Upper lobe of left lung (tissue), 4 donors: ENCODE data around the gene AQP12A.

ENCODE experiments used
- POLR2A ChIP-seq, 4 donors: fragments of 450-650 bp; IDR thresholded peaks; one replicate each; pipeline ENCODE4 v1.5.1; 2016 to 2017; ENCODE audit warnings: antibody characterized with exemption in 4 of 4, mild to moderate bottlenecking in 2 of 4
- TF ChIP-seq, protein P1 (sequence below), 6 experiments: fragments of 450-650 bp in 4 of 6; fragments of 200-600 bp in 2 of 6; sonication (generic) in 2 of 6; IDR thresholded peaks; one replicate each; pipeline ENCODE4 v1.5.1; 2016 to 2019; ENCODE audit warnings: antibody characterized with exemption in 6 of 6

DNA sequence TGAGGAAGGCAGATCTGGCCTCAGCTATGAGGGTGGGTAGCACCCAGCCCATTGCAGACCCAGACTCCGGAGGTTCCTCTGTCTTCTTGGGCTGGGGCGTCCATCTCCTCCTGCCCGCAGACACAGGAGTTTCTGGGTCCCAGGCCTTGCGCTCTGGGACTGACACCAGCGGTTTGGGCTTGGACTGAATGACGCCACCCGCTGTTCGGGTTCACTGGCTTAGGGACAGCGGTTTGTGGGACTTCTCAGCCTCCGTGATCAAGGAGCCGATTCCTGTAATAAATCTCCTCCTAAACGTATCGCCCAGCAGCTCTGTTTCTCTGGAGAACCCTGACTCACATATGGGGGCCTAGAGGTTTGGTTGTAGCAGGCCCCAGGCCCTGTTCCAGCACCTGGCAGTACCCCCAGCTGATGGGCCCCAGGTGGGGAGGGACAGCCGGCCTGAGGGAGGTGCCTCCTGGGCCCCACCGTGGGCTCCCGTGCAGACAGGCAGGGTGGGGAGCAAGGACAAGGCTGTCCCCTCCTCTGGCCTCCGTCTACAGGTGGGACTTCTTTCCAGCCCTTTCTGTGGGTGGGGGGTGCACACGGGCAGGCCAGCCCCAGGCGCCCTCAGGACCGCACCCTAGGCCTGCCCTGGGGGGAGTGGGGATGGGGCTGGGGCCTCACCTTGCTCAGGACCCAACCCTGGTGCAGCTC, 4.5 kb upstream of the AQP12A start:
- TF ChIP-seq POLR2A (IDR thresholded peaks at IDR 0.05) = no peak
- TF ChIP-seq, protein P1, sequence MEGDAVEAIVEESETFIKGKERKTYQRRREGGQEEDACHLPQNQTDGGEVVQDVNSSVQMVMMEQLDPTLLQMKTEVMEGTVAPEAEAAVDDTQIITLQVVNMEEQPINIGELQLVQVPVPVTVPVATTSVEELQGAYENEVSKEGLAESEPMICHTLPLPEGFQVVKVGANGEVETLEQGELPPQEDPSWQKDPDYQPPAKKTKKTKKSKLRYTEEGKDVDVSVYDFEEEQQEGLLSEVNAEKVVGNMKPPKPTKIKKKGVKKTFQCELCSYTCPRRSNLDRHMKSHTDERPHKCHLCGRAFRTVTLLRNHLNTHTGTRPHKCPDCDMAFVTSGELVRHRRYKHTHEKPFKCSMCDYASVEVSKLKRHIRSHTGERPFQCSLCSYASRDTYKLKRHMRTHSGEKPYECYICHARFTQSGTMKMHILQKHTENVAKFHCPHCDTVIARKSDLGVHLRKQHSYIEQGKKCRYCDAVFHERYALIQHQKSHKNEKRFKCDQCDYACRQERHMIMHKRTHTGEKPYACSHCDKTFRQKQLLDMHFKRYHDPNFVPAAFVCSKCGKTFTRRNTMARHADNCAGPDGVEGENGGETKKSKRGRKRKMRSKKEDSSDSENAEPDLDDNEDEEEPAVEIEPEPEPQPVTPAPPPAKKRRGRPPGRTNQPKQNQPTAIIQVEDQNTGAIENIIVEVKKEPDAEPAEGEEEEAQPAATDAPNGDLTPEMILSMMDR (IDR thresholded peaks at IDR 0.05) = no peak
